HepG2 (cell line): ENCODE data around the gene ATRN. TPM values are rescaled to one million over a fixed set of nuclear protein-coding genes. Genes with fewer than 3 reads are reported as not detected.
A peak's percentile ranks its signal among the peaks of the same experiment; 100 is the strongest.

Experiments
- DNMT3B ChIP-seq: conservative IDR thresholded peaks from 2 replicates; pipeline ENCODE4 v1.6.1; 2016; ENCODE audit warnings: missing biosample characterization, control low read depth
- MIER3 ChIP-seq: IDR thresholded peaks from 2 replicates; pipeline ENCODE4 v1.6.1; 2016; ENCODE audit warnings: missing compliant biosample characterization, borderline replicate concordance
- MXD4 ChIP-seq: IDR thresholded peaks from 2 replicates; pipeline ENCODE4 v1.6.1; 2016; ENCODE audit warnings: mild to moderate bottlenecking, missing biosample characterization, missing genetic modification reagents
- NFYC ChIP-seq: IDR thresholded peaks from 2 replicates; pipeline ENCODE4 v1.6.1; 2016; ENCODE audit warnings: missing genetic modification reagents, missing compliant biosample characterization
- SAFB2 ChIP-seq: sonication (generic); formaldehyde crosslinking; IDR thresholded peaks from 2 replicates; pipeline ENCODE4 v1.5.1; 2020; ENCODE audit warnings: missing genetic modification reagents, low read depth, mild to moderate bottlenecking, borderline replicate concordance
- SMC3 ChIP-seq: IDR thresholded peaks from 2 replicates; pipeline ENCODE4 v1.6.1; 2011; ENCODE audit warnings: low read length, improper control_type of control experiment
- SOX6 ChIP-seq, 2 experiments: fragments of 450-650 bp in 1 of 2; sonication (generic) in 1 of 2; formaldehyde crosslinking in 1 of 2; IDR thresholded peaks; 2 replicates each; pipeline versions ENCODE4 v1.4.0 to v1.6.1; 2017 to 2020; ENCODE audit warnings: antibody characterized with exemption in 1 of 2, mild to moderate bottlenecking in 1 of 2, missing genetic modification reagents in 1 of 2
- ZBTB7B ChIP-seq: sonication (generic); formaldehyde crosslinking; IDR thresholded peaks from 2 replicates; pipeline ENCODE4 v1.4.0; 2020; ENCODE audit warnings: missing genetic modification reagents
- ZKSCAN5 ChIP-seq: sonication (generic); formaldehyde crosslinking; IDR thresholded peaks from 2 replicates; pipeline ENCODE4 v1.5.1; 2020; ENCODE audit warnings: mild to moderate bottlenecking, missing genetic modification reagents
- ZNF446 ChIP-seq: sonication (generic); formaldehyde crosslinking; IDR thresholded peaks from 2 replicates; pipeline ENCODE4 v1.5.0; 2020; ENCODE audit warnings: mild to moderate bottlenecking, missing genetic modification reagents
- ZNF629 ChIP-seq: sonication (generic); formaldehyde crosslinking; conservative IDR thresholded peaks from 2 replicates; pipeline ENCODE4 v1.5.0; 2020; ENCODE audit warnings: missing genetic modification reagents
- ZSCAN20 ChIP-seq: sonication (generic); formaldehyde crosslinking; IDR thresholded peaks from 2 replicates; pipeline ENCODE4 v1.4.0; 2020; ENCODE audit warnings: missing genetic modification reagents, mild to moderate bottlenecking, borderline replicate concordance
- polyA plus RNA-seq, 8 experiments: library from polyadenylated mRNA; depleted of rRNA in 3 of 8; stranded (reverse) in 7 of 8; unstranded in 1 of 8; fragments of >200 nt; fragmentation: Illumina TruSeq in 4 of 8; extraction: Trizol in 4 of 8; gene quantifications; 2 replicates each; pipeline versions ENCODE4 v1.2.1 to v1.2.3, GENCODE V29; 2011 to 2016; ENCODE audit warnings: low read depth in 4 of 8, missing spikeins in 1 of 8, mixed read lengths in 1 of 8; ENCODE audit not compliant: insufficient read depth in 1 of 8
- total RNA-seq, 5 experiments: library from RNA; depleted of rRNA; stranded (reverse); fragments of >200 nt; fragmentation: Illumina TruSeq; extraction: Trizol; gene quantifications; 2 replicates each; pipeline ENCODE4 v1.2.3, GENCODE V29; 2016; ENCODE audit warnings: low read depth in 1 of 5
- TF ChIP-seq, protein P1 (sequence below): sonication (generic); formaldehyde crosslinking; IDR thresholded peaks from 2 replicates; pipeline ENCODE4 v1.4.0; 2020; ENCODE audit warnings: low read depth, missing genetic modification reagents
- TF ChIP-seq, protein P2 (sequence below): sonication (generic); formaldehyde crosslinking; IDR thresholded peaks from 2 replicates; pipeline ENCODE4 v1.9.0; 2021; ENCODE audit warnings: missing genetic modification reagents, mild to moderate bottlenecking, borderline replicate concordance
- TF ChIP-seq, protein P3 (sequence below): sonication (generic); formaldehyde crosslinking; IDR thresholded peaks from 2 replicates; pipeline ENCODE4 v1.4.0; 2020; ENCODE audit warnings: missing genetic modification reagents
- TF ChIP-seq, protein P4 (sequence below): IDR thresholded peaks from 2 replicates; pipeline ENCODE4 v1.6.1; 2016; ENCODE audit warnings: low read depth
- TF ChIP-seq, protein P5 (sequence below): sonication (generic); formaldehyde crosslinking; IDR thresholded peaks from 2 replicates; pipeline ENCODE4 v1.4.0; 2020; ENCODE audit warnings: mild to moderate bottlenecking, missing genetic modification reagents
- TF ChIP-seq, protein P6 (sequence below): sonication (generic); formaldehyde crosslinking; conservative IDR thresholded peaks from 2 replicates; pipeline ENCODE4 v1.8.0; 2022; ENCODE audit warnings: missing genetic modification reagents

ATRN gene
- total and polyA plus RNA-seq, 2 of the 13 experiments (the other 11 are each of a cell fraction or from before 2014, with no cell fraction given) = 44.2 to 81.1 TPM

DNA sequence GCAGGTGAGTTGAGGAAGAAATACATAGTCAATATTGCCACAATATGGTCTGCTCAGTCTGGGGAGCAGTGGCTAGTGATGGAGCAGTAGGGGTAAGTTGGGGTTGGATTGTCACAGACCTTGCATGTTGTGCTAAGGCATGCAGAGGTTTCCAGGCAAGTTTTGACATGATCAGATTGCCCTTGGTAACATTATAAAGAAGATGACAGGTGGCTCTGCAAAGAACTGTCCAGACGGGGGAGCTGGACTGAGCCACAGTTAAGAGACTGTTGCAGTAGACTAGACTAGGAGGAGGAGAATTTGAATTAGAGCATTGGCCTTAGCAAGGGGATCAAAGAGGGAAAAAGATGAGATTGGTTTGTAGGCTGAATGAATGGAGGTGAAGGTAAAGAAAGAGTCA, 23.4 kb downstream of the ATRN start (continued):
- TF ChIP-seq, protein P1, sequence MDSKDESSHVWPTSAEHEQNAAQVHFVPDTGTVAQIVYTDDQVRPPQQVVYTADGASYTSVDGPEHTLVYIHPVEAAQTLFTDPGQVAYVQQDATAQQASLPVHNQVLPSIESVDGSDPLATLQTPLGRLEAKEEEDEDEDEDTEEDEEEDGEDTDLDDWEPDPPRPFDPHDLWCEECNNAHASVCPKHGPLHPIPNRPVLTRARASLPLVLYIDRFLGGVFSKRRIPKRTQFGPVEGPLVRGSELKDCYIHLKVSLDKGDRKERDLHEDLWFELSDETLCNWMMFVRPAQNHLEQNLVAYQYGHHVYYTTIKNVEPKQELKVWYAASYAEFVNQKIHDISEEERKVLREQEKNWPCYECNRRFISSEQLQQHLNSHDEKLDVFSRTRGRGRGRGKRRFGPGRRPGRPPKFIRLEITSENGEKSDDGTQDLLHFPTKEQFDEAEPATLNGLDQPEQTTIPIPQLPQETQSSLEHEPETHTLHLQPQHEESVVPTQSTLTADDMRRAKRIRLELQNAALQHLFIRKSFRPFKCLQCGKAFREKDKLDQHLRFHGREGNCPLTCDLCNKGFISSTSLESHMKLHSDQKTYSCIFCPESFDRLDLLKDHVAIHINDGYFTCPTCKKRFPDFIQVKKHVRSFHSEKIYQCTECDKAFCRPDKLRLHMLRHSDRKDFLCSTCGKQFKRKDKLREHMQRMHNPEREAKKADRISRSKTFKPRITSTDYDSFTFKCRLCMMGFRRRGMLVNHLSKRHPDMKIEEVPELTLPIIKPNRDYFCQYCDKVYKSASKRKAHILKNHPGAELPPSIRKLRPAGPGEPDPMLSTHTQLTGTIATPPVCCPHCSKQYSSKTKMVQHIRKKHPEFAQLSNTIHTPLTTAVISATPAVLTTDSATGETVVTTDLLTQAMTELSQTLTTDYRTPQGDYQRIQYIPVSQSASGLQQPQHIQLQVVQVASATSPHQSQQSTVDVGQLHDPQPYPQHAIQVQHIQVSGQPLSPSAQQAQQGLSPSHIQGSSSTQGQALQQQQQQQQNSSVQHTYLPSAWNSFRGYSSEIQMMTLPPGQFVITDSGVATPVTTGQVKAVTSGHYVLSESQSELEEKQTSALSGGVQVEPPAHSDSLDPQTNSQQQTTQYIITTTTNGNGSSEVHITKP (CRISPR knock-in tag) = no peak
- no peak for TF ChIP-seq SOX6 (IDR thresholded peaks at IDR 0.05)
- no peak for TF ChIP-seq SOX6 (CRISPR knock-in tag; IDR thresholded peaks at IDR 0.05)
- no peak for TF ChIP-seq ZBTB7B (CRISPR knock-in tag)
- TF ChIP-seq, protein P2, sequence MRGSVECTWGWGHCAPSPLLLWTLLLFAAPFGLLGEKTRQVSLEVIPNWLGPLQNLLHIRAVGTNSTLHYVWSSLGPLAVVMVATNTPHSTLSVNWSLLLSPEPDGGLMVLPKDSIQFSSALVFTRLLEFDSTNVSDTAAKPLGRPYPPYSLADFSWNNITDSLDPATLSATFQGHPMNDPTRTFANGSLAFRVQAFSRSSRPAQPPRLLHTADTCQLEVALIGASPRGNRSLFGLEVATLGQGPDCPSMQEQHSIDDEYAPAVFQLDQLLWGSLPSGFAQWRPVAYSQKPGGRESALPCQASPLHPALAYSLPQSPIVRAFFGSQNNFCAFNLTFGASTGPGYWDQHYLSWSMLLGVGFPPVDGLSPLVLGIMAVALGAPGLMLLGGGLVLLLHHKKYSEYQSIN (CRISPR knock-in tag) = no peak
- no peak for TF ChIP-seq ZKSCAN5 (CRISPR knock-in tag)
- TF ChIP-seq, protein P3, sequence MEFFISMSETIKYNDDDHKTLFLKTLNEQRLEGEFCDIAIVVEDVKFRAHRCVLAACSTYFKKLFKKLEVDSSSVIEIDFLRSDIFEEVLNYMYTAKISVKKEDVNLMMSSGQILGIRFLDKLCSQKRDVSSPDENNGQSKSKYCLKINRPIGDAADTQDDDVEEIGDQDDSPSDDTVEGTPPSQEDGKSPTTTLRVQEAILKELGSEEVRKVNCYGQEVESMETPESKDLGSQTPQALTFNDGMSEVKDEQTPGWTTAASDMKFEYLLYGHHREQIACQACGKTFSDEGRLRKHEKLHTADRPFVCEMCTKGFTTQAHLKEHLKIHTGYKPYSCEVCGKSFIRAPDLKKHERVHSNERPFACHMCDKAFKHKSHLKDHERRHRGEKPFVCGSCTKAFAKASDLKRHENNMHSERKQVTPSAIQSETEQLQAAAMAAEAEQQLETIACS (CRISPR knock-in tag) = no peak
- TF ChIP-seq DNMT3B (CRISPR knock-in tag) = no peak
- TF ChIP-seq, protein P4, sequence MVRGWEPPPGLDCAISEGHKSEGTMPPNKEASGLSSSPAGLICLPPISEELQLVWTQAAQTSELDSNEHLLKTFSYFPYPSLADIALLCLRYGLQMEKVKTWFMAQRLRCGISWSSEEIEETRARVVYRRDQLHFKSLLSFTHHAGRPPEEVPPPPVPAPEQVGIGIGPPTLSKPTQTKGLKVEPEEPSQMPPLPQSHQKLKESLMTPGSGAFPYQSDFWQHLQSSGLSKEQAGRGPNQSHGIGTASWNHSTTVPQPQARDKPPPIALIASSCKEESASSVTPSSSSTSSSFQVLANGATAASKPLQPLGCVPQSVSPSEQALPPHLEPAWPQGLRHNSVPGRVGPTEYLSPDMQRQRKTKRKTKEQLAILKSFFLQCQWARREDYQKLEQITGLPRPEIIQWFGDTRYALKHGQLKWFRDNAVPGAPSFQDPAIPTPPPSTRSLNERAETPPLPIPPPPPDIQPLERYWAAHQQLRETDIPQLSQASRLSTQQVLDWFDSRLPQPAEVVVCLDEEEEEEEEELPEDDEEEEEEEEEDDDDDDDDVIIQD (CRISPR knock-in tag) = 0 out of 2 replicates have a peak, but pooled peaks have one; percentile 10
- TF ChIP-seq, protein P5, sequence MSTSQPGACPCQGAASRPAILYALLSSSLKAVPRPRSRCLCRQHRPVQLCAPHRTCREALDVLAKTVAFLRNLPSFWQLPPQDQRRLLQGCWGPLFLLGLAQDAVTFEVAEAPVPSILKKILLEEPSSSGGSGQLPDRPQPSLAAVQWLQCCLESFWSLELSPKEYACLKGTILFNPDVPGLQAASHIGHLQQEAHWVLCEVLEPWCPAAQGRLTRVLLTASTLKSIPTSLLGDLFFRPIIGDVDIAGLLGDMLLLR = no peak
- TF ChIP-seq, protein P6, sequence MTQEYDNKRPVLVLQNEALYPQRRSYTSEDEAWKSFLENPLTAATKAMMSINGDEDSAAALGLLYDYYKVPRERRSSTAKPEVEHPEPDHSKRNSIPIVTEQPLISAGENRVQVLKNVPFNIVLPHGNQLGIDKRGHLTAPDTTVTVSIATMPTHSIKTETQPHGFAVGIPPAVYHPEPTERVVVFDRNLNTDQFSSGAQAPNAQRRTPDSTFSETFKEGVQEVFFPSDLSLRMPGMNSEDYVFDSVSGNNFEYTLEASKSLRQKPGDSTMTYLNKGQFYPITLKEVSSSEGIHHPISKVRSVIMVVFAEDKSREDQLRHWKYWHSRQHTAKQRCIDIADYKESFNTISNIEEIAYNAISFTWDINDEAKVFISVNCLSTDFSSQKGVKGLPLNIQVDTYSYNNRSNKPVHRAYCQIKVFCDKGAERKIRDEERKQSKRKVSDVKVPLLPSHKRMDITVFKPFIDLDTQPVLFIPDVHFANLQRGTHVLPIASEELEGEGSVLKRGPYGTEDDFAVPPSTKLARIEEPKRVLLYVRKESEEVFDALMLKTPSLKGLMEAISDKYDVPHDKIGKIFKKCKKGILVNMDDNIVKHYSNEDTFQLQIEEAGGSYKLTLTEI (CRISPR knock-in tag) = no peak
- peak; percentile 57; the same call in 1 of the 2 replicates for TF ChIP-seq MXD4 (CRISPR knock-in tag)
- no peak for TF ChIP-seq ZSCAN20 (CRISPR knock-in tag)
- TF ChIP-seq MIER3 = no peak
- no peak for TF ChIP-seq ZNF446 (CRISPR knock-in tag)
- TF ChIP-seq SMC3 = peak; percentile 32; the same call in 1 of the 2 replicates
- TF ChIP-seq ZNF629 = no peak
- TF ChIP-seq SAFB2 (CRISPR knock-in tag) = no peak
- 0 out of 2 replicates have a peak, but pooled peaks have one; percentile 11 for TF ChIP-seq NFYC (CRISPR knock-in tag)
